Measurements from ENCODE around the gene LGALS12. TPM values are rescaled to one million over a fixed set of nuclear protein-coding genes. Genes with fewer than 3 reads are reported as not detected.

The LGALS12 gene
- total RNA-seq, 4 donors from 2014 or later: 0.47 to 2.0 TPM; not detected in 2

DNA sequence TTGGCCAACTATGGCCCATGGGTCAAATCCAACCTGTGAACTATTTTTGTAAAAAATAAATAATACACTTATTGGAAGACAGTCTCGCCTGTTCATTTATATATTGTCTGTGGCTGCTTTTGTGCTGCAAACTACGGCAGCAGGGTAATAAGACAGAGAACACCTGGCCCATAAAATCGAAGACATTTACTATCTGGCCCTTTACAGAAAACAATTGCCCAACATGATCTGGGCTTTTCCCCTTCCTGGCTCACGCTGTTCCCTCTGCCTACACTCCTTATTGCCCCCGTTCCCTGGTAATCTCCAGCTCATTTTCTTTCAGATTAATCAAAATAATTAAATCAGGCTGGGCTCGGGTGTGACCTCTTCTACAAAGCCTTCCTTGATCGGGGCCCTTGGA lies 51.7 kb downstream of the LGALS12 start:
- H3K27ac ChIP-seq: no peak overlapping the region

DNA sequence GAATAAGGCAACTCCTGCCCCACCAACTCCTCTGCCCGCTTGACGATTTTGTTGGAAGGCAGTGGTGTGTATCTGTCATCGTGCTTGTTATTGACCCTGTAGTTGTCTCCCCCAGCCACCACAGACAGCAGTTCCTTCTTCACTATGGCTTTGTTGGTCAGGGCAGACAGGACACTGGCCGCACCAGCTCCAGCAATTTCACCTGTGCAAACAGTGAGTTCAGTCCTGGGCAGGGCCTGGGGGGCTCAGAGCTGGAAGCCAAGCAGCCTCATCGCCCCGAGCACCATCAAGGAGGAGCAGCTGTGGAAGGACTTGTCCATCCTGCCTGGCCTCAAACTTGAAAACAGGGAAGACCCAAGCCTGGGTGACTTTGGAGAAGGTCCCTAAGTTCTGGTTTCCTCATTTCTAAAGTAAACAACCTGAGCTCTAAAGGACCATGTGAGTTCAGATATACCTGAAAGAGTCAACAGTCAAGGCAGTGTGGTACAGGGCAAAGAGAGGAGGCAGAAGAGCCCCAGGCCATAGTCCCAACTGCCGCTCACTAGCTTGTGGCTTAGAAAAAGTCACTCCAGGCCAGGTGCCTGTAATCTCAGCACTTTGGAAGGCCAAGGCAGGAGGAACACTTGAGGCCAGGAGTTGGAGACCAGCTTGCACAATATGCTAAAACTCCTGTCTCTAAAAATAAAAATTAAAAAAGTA lies 52.7 kb downstream of the LGALS12 start:
- Histone ChIP-seq H3K36me3 (no peaks in the 10 kb centered on the region), H3K27me3 (no peaks in the 10 kb centered on the region), H3K27ac (no peak overlapping the region), H3K9me3 (no peaks in the 10 kb centered on the region), H3K4me3 (no peak overlapping the region), H3K4me1 (no peaks in the 10 kb centered on the region)
- no peak for TF ChIP-seq EP300 (IDR thresholded peaks at IDR 0.05)
- TF ChIP-seq, protein P1, sequence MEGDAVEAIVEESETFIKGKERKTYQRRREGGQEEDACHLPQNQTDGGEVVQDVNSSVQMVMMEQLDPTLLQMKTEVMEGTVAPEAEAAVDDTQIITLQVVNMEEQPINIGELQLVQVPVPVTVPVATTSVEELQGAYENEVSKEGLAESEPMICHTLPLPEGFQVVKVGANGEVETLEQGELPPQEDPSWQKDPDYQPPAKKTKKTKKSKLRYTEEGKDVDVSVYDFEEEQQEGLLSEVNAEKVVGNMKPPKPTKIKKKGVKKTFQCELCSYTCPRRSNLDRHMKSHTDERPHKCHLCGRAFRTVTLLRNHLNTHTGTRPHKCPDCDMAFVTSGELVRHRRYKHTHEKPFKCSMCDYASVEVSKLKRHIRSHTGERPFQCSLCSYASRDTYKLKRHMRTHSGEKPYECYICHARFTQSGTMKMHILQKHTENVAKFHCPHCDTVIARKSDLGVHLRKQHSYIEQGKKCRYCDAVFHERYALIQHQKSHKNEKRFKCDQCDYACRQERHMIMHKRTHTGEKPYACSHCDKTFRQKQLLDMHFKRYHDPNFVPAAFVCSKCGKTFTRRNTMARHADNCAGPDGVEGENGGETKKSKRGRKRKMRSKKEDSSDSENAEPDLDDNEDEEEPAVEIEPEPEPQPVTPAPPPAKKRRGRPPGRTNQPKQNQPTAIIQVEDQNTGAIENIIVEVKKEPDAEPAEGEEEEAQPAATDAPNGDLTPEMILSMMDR (IDR thresholded peaks at IDR 0.05): no peak
- no peak for TF ChIP-seq POLR2AphosphoS5 (IDR thresholded peaks at IDR 0.05)
- TF ChIP-seq POLR2A (IDR thresholded peaks at IDR 0.05): no peak
- no peak for ATAC-seq
- 100% methylated on average over 1 to 3 of the region's 7 CpGs for WGBS, 2 donors (ENCODE audit: low coverage in 1 of 2)

More for the DNA sequence above, 51.7 kb downstream of the LGALS12 start:
- Histone ChIP-seq H3K9me3 (no peaks in the 10 kb centered on the region), H3K36me3 (no peaks in the 10 kb centered on the region), H3K27me3 (no peaks in the 10 kb centered on the region), H3K4me1 (no peaks in the 10 kb centered on the region), H3K4me3 (no peak overlapping the region)
- whole genome bisulfite sequencing, 2 donors (ENCODE audit: low coverage in 1 of 2): 49 to 77% methylated on average over 5 to 7 of the region's 7 CpGs
- ATAC-seq: no peak
- TF ChIP-seq POLR2AphosphoS5 (IDR thresholded peaks at IDR 0.05) (no peak), POLR2A (IDR thresholded peaks at IDR 0.05) (no peak)
- TF ChIP-seq, protein P1 (IDR thresholded peaks at IDR 0.05): no peak

DNA sequence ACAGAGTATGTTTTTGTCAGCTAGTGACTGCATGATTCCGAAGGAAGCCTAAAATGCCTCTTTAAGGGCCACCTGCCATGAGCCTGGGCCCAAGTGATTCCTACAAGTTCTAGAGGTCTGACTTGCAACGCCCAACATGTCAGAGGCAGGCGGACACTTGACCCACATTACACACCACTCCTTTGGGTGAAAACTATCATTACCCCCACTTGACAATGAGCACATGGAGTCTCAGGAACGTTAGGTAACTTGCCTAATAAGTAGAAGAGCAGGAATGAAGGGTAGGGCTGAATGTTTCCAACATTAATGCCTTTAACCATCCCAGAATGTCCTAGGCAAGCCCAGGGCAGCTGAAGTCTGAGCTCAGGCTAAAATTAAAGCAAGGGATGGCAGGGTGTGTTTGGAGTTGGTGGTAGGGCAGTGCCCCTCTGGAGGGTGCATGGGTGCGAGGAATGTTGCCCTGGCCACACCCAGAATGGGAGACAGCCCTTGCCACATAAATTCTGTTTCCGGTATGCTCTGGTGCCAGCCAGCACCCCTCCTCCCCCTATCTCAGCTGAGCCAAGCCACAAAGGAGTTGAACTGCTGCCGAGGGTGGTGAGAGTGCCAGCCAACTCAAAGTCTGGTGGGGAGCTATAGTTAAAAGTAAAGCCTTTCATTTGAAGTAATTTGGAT lies 54.8 kb downstream of the LGALS12 start:
- no peaks in the 10 kb centered on the region for H3K4me1 ChIP-seq
- H3K27ac ChIP-seq: no peak overlapping the region
- H3K9me3 ChIP-seq: no peaks in the 10 kb centered on the region
- H3K4me3 ChIP-seq: no peak overlapping the region
- 54 to 80% methylated on average over 2 to 4 of the region's 7 CpGs for WGBS, 2 donors (ENCODE audit: low coverage in 1 of 2)
- no peak for TF ChIP-seq POLR2A (IDR thresholded peaks at IDR 0.05)
- TF ChIP-seq, protein P1 (IDR thresholded peaks at IDR 0.05): no peak
- ATAC-seq: no peak
- H3K36me3 ChIP-seq: no peaks in the 10 kb centered on the region
- no peaks in the 10 kb centered on the region for H3K27me3 ChIP-seq

DNA sequence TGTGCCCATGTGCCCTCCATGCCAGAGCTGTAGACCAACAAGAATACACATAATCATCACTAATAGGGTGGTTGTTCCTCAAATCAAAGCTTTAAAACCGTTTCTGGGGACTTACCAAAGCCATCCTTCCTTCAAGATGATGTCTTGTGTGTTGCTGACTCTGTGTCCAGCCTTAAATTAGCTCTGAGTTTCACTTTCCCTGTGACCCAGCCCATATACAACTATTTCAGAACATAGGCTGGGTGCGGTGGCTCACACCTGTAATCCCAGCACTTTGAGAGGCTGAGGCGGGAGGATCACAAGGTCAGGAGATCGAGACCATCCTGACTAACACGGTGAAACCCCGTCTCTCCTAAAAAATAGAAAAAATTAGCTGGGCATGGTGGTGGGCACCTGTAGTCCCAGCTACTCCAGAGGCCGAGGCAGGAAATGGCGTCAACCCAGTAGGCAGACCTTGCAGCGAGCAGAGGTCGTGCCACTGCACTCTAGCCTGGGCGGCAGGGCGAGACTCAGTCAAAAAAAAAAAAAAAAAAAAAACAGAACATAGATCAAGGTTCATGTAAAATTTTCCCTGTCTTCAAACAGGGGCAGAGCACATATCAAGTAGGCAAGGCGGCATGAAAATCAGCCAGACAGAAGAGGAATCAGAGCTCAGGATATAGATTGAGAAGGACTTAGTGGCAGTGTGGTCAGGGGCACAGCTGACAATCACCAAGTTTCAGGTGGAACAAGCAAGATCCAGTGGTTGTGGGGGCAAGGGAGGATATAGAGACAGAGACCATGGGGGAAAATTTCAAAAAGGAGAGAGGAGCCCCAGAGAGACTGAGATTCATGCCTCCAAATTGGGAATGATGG lies 57.5 kb downstream of the LGALS12 start, which contains the start of gene PLAAT2:
Gene PLAAT2 (minus strand): TSS at position 179 of the 855 bp plus-strand sequence. CDS start 55 bp downstream, at position 124.
- 86 to 100% methylated on average over 1 to 8 of the region's 13 CpGs for WGBS, 2 donors (ENCODE audit: low coverage in 1 of 2)
- Histone ChIP-seq H3K36me3 (no peaks in the 10 kb centered on the region), H3K9me3 (no peaks in the 10 kb centered on the region), H3K27me3 (no peaks in the 10 kb centered on the region), H3K27ac (no peak within 1 kb of the TSS), H3K4me3 (no peak within 1 kb of the TSS), H3K4me1 (peaks cover 0 to 15% (median 0%) of the 10 kb centered on the region in 3 donors)
- TF ChIP-seq POLR2AphosphoS5 (IDR thresholded peaks at IDR 0.05) (no peak), EP300 (IDR thresholded peaks at IDR 0.05) (no peak), POLR2A (IDR thresholded peaks at IDR 0.05) (no peak)
- TF ChIP-seq, protein P1 (IDR thresholded peaks at IDR 0.05): no peak
- ATAC-seq: no peak

Measured in gastroesophageal sphincter (tissue), 4 donors.